ENCODE measurements around the gene CYP4F3. TPM values are rescaled to one million over a fixed set of nuclear protein-coding genes. Genes with fewer than 3 reads are reported as not detected.

The CYP4F3 gene
- total RNA-seq, 1 experiment from 2014 or later = 0.04 TPM

DNA sequence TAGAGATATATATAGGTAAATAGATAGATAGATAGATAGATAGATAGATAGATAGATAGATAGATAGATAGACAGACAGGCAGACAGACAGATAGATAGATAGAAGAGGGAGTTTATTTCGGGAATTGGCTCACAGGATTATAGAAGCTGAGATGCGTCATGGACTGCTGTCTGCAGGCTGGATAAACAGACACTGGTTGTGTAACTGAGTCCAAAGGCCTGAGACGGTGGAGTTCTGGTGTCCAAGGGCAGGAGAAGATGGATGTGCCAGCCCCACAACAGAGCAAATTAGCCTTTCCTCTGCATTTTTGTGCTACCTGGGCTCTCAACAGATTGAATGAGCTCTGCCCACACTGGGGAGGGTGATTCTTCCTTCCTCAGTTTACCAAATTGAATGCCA is 2.7 kb downstream of the CYP4F3 start (continued):
- TF ChIP-seq MAX (CRISPR knock-in tag; IDR thresholded peaks at IDR 0.05) (no peak), ZNF396 (CRISPR knock-in tag; IDR thresholded peaks at IDR 0.05; ENCODE audit: borderline replicate concordance) (no peak), HMGA2 (CRISPR knock-in tag; IDR thresholded peaks at IDR 0.05) (no peak), ELF4 (CRISPR knock-in tag; IDR thresholded peaks at IDR 0.05; ENCODE audit: low read depth) (no peak), FOXP1 (CRISPR knock-in tag; IDR thresholded peaks at IDR 0.05; ENCODE audit: borderline replicate concordance) (no peak), E2F1 (CRISPR knock-in tag; IDR thresholded peaks at IDR 0.05) (no peak), ZNF121 (CRISPR knock-in tag; IDR thresholded peaks at IDR 0.05) (no peak), ZNF138 (CRISPR knock-in tag; conservative IDR thresholded peaks at IDR 0.05) (no peak), NR3C1 (CRISPR knock-in tag; conservative IDR thresholded peaks at IDR 0.05; ENCODE audit: low read depth) (no peak), ZMAT4 (CRISPR knock-in tag; IDR thresholded peaks at IDR 0.05) (no peak)
- TF ChIP-seq, protein P1, sequence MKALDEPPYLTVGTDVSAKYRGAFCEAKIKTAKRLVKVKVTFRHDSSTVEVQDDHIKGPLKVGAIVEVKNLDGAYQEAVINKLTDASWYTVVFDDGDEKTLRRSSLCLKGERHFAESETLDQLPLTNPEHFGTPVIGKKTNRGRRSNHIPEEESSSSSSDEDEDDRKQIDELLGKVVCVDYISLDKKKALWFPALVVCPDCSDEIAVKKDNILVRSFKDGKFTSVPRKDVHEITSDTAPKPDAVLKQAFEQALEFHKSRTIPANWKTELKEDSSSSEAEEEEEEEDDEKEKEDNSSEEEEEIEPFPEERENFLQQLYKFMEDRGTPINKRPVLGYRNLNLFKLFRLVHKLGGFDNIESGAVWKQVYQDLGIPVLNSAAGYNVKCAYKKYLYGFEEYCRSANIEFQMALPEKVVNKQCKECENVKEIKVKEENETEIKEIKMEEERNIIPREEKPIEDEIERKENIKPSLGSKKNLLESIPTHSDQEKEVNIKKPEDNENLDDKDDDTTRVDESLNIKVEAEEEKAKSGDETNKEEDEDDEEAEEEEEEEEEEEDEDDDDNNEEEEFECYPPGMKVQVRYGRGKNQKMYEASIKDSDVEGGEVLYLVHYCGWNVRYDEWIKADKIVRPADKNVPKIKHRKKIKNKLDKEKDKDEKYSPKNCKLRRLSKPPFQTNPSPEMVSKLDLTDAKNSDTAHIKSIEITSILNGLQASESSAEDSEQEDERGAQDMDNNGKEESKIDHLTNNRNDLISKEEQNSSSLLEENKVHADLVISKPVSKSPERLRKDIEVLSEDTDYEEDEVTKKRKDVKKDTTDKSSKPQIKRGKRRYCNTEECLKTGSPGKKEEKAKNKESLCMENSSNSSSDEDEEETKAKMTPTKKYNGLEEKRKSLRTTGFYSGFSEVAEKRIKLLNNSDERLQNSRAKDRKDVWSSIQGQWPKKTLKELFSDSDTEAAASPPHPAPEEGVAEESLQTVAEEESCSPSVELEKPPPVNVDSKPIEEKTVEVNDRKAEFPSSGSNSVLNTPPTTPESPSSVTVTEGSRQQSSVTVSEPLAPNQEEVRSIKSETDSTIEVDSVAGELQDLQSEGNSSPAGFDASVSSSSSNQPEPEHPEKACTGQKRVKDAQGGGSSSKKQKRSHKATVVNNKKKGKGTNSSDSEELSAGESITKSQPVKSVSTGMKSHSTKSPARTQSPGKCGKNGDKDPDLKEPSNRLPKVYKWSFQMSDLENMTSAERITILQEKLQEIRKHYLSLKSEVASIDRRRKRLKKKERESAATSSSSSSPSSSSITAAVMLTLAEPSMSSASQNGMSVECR (CRISPR knock-in tag; IDR thresholded peaks at IDR 0.05; ENCODE audit: borderline replicate concordance) = no peak

- no peaks in the 10 kb centered on the region for H3K4me1 Mint-ChIP-seq
- ATAC-seq (no peak), DNase-seq (ENCODE audit: low spot score) (no peak)
- CTCF ChIA-PET = no interaction called here
- peaks cover 91% of the 10 kb centered on the region for H3K9me3 Mint-ChIP-seq
- H3K27ac Mint-ChIP-seq = no peak overlapping the region
- TF ChIP-seq IRF1 (CRISPR knock-in tag; IDR thresholded peaks at IDR 0.05) (no peak), FOXK1 (CRISPR knock-in tag; IDR thresholded peaks at IDR 0.05) (no peak), ZNF232 (CRISPR knock-in tag; IDR thresholded peaks at IDR 0.05) (no peak), EMX1 (CRISPR knock-in tag; IDR thresholded peaks at IDR 0.05) (no peak), MXD4 (CRISPR knock-in tag; IDR thresholded peaks at IDR 0.05; ENCODE audit: borderline replicate concordance) (no peak), MYBL2 (CRISPR knock-in tag; IDR thresholded peaks at IDR 0.05) (no peak)
- peaks cover 76% of the 10 kb centered on the region for H3K36me3 Mint-ChIP-seq
- H3K27me3 Mint-ChIP-seq (ENCODE audit: low read depth) = peaks cover 17% of the 10 kb centered on the region
- POLR2A ChIA-PET = no interaction called here
- no peak overlapping the region for H3K4me3 Mint-ChIP-seq
Measured at GRCh38 chr19:15644066-15644741, 3.5 kb downstream of the CYP4F3 start.

DNA sequence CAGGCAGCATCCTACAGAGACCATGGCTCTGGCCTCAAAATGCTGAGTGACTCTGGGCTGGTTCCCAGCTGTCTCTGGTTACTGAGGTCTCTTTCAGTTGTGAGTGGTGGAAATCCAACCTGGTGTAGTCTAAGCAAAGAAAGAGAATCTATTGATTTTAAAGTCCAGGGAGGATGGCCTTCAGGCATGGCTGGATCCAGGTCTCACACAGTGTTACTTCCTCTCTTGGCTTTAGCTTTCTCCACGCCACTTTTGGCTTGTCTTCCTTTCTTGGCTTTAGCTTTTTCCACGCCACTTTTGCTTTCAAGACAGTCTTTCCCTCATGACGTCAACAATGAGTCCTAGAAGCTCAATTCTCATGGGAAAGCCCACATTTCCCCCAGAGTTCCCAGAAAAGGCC is 4.1 kb downstream of the CYP4F3 start:
- ATAC-seq (no peak), DNase-seq (ENCODE audit: low spot score) (no peak)
- H3K27me3 Mint-ChIP-seq (ENCODE audit: low read depth) = peaks cover 10% of the 10 kb centered on the region
- H3K9me3 Mint-ChIP-seq = peaks cover 91% of the 10 kb centered on the region
- ChIA-PET CTCF (no interaction called here), POLR2A (no interaction called here)
- H3K4me1 Mint-ChIP-seq = no peaks in the 10 kb centered on the region
- no peak overlapping the region for H3K4me3 Mint-ChIP-seq
- H3K36me3 Mint-ChIP-seq = peaks cover 75% of the 10 kb centered on the region
- H3K27ac Mint-ChIP-seq = no peak overlapping the region
- TF ChIP-seq ESRRA (CRISPR knock-in tag; IDR thresholded peaks at IDR 0.05; ENCODE audit: borderline replicate concordance) = no peak
- TF ChIP-seq HMGA2 (CRISPR knock-in tag; IDR thresholded peaks at IDR 0.05) = no peak
- no peak for TF ChIP-seq NFATC4 (CRISPR knock-in tag; IDR thresholded peaks at IDR 0.05)
- TF ChIP-seq TCF7 (CRISPR knock-in tag; IDR thresholded peaks at IDR 0.05; ENCODE audit: low read depth) = no peak
- TF ChIP-seq PRDM15 (CRISPR knock-in tag; IDR thresholded peaks at IDR 0.05) = no peak
- TF ChIP-seq, protein P2, sequence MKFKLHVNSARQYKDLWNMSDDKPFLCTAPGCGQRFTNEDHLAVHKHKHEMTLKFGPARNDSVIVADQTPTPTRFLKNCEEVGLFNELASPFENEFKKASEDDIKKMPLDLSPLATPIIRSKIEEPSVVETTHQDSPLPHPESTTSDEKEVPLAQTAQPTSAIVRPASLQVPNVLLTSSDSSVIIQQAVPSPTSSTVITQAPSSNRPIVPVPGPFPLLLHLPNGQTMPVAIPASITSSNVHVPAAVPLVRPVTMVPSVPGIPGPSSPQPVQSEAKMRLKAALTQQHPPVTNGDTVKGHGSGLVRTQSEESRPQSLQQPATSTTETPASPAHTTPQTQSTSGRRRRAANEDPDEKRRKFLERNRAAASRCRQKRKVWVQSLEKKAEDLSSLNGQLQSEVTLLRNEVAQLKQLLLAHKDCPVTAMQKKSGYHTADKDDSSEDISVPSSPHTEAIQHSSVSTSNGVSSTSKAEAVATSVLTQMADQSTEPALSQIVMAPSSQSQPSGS (CRISPR knock-in tag; IDR thresholded peaks at IDR 0.05; ENCODE audit: borderline replicate concordance, low read depth) = no peak
